AG04450 (cell line): ENCODE measurements around the gene GTPBP4. TPM values are rescaled to one million over a fixed set of nuclear protein-coding genes. Genes with fewer than 3 reads are reported as not detected.
A peak's percentile ranks its signal among the peaks of the same experiment; 100 is the strongest.

ENCODE experiments used
- CTCF ChIA-PET: fragments of 300-600, 350-600 bp; formaldehyde crosslinking; extraction: SDS; loops from one replicate; lab custom pipeline; 2022; ENCODE audit warnings: antibody characterized with exemption, inconsistent platforms; lab: Charles Lee
- POLR2A ChIA-PET: fragments of 350-600 bp; formaldehyde crosslinking; extraction: SDS; loops from one replicate; lab custom pipeline; 2021; ENCODE audit warnings: antibody characterized with exemption, inconsistent platforms; lab: Yijun Ruan, JAX
- DNase-seq: peaks from one replicate; pipeline ENCODE4 v3.0.0-alpha.2; 2011; ENCODE audit warnings: low read depth, low spot score
- H3K27ac ChIP-seq: one replicate; pipeline ENCODE4 v1.5.1; 2012; ENCODE audit warnings: low read depth, low read length, control low read depth
- H3K27me3 ChIP-seq: one replicate; pipeline ENCODE4 v1.6.0; 2012; ENCODE audit warnings: low read length; ENCODE audit not compliant: control insufficient read depth, insufficient read depth
- H3K4me3 ChIP-seq: 2 replicates; pipeline ENCODE4 v1.5.1; 2011; ENCODE audit warnings: mild to moderate bottlenecking, low read depth, low read length, control low read depth
- H3K9me3 ChIP-seq: 2 replicates; pipeline ENCODE4 v1.5.1; 2012; ENCODE audit warnings: low read length; ENCODE audit not compliant: control insufficient read depth, insufficient read depth
- polyA plus RNA-seq: library from polyadenylated mRNA; depleted of rRNA; stranded (reverse); fragments of >200 nt; gene quantifications from 2 replicates; pipeline ENCODE4 v1.2.3, GENCODE V29; 2011
- TF ChIP-seq, protein P1 (sequence below): IDR thresholded peaks from 2 replicates; pipeline ENCODE4 v1.5.1; 2011; ENCODE audit warnings: low read depth, low read length, control low read depth, inconsistent platforms

Gene GTPBP4
- polyA plus RNA-seq, 1 experiment: 34.9 TPM

DNA sequence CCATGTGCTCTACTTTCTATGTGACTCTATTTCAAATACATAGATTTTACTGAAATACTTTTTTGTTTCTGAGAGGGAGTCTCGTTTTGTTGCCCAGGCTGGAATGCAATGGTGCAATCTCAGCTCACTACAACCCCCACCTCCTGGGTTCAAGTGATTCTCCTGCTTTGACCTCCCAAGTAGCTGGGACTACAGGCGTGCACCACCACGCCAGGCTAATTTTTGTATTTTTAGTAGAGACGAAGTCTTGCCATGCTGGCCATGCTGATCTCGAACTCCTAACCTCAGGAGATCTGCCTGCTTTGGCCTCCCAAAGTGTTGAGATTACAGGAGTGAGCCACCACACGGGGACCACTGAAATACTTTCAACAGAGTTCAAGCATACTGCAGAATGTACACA lies 57.2 kb downstream of the GTPBP4 start:
- ChIA-PET POLR2A (no interaction called here), CTCF (no interaction called here)
- Histone ChIP-seq H3K4me3 (no peak overlapping the region), H3K9me3 (no peaks in the 10 kb centered on the region), H3K27ac (no peak overlapping the region), H3K27me3 (no peaks in the 10 kb centered on the region)
- TF ChIP-seq, protein P1, sequence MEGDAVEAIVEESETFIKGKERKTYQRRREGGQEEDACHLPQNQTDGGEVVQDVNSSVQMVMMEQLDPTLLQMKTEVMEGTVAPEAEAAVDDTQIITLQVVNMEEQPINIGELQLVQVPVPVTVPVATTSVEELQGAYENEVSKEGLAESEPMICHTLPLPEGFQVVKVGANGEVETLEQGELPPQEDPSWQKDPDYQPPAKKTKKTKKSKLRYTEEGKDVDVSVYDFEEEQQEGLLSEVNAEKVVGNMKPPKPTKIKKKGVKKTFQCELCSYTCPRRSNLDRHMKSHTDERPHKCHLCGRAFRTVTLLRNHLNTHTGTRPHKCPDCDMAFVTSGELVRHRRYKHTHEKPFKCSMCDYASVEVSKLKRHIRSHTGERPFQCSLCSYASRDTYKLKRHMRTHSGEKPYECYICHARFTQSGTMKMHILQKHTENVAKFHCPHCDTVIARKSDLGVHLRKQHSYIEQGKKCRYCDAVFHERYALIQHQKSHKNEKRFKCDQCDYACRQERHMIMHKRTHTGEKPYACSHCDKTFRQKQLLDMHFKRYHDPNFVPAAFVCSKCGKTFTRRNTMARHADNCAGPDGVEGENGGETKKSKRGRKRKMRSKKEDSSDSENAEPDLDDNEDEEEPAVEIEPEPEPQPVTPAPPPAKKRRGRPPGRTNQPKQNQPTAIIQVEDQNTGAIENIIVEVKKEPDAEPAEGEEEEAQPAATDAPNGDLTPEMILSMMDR: no peak
- DNase-seq: no peak

DNA sequence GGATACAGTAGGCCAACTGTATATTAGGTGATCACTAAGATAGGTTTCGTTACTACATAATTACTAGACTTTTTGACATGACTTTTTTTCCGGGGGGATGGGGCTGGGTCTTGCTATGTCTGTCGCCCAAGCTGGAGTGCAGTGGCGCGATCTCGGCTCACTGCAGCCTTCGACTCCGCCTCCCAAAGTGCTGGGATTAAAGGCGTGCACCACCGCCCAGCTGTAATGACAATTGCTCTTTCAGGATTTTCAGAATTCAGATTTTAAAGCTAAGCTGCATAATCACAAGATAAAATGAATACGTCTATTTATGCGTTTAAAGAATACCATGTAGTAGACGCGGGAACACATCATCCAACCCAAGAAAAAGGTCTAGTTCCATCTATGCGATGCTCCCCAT lies 59.7 kb downstream of the GTPBP4 start:
- no peaks in the 10 kb centered on the region for H3K9me3 ChIP-seq
- no peaks in the 10 kb centered on the region for H3K27me3 ChIP-seq
- TF ChIP-seq, protein P1: no peak
- POLR2A ChIA-PET: interaction anchor here (2.0 kb wide), 1 partner anchor 12 kb away, joined by 10 read pairs; no protein-coding TSS in a partner anchor
- DNase-seq: no peak
- CTCF ChIA-PET: no interaction called here
- peak overlapping the region; percentile 100 for H3K27ac ChIP-seq
- peak overlapping the region; percentile 91 for H3K4me3 ChIP-seq

DNA sequence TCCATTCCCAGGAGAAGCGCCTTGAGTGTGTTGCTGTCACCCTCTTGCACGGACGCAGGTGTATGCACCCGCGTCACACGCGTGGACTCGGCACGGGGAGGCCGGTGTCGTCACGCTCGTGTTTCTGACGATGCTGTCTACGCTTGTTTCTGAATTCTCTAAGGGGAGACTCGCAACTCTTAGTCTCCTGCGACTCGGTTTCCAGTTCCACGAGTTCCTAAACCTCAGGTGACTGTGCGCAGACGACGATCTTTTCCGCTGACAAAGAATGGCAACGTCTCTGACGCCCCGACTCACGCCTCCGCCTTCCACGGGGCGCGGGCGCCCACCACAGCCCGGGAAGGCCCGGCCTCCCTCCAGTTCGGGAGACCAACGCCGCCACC lies 60.1 kb downstream of the GTPBP4 start:
- DNase-seq: no peak
- Histone ChIP-seq H3K9me3 (no peaks in the 10 kb centered on the region), H3K27me3 (no peaks in the 10 kb centered on the region), H3K27ac (peak overlapping the region; percentile 100), H3K4me3 (peak overlapping the region; percentile 91)
- TF ChIP-seq, protein P1: no peak
- POLR2A ChIA-PET: interaction anchor here (1.0 to 2.0 kb wide), 3 partner anchors 9 to 20 kb away, joined by 3 to 10 read pairs (median 3); no protein-coding TSS in a partner anchor
- CTCF ChIA-PET: no interaction called here

DNA sequence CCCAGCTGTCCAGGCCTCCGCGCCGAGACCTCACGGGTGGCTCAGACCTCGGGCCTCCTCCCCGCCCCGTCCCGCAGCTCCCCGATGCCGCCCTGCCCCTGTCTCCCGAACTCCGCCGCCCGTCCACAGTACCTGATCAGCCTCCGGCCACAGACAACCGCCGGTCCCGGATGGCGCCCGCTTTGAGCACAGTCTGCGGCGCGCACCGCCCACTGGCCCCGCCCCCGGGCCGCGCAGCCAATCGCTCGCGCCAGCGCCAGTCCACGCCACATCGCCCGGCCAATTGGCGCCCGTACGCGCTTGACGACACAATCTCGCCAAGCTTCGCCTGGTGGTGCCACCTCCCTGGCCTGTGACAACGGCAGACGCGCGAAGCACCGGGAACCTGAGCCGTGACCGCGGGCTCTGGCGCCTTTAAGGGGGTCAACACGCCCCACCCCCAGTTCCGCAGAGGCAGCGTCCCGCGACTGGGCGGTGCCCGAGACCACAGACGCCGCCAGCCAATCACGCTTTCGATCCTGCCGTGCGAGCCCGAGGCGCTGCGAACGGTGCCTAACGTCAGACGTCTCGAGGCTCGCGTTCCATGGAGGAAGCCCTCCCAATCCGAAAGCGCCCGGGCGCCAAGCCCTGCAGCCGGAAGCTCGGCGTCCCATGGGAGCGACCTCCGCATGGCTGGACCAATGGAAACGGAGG lies 60.6 kb downstream of the GTPBP4 start, which contains the start of gene IDI1:
IDI1 (minus strand) TSS at position 388 of the 693 bp plus-strand sequence; CDS start at position 272, 116 bp downstream.
- TF ChIP-seq, protein P1: no peak
- POLR2A ChIA-PET: interaction anchor here (0.6 to 2.0 kb wide), 6 partner anchors 9 to 751 kb away, joined by 3 to 10 read pairs (median 3); partner anchors contain the start of gene GTPBP4

DNA sequence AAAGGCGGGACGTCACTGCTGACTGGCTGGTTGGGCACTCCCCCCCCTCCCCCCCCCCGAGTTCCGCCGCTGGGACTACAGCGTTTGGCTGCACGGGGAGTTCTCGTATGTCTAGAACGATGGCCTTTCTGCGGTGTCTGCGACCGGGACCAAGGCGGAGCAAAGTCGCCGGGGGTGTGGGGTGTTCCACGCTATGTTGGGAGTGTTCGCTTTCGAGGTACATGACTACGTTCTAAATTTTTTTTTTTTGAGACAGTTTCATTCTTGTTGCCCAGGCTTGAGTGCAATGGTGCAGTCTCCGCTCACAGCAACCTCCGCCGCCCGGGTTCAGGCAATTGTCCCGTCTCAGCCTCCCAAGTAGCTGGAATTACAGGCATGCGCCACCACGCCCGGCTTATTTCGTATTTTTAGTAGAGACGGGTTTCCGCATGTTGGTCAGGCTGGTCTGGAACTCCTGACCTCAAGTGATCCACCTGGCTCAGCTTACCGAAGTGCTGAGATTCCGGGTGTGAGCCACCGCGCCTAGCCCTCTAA lies 61.3 kb downstream of the GTPBP4 start:
- ChIA-PET POLR2A (interaction anchor here (0.6 to 2.0 kb wide), 7 partner anchors 8 to 752 kb away, joined by 3 to 10 read pairs (median 3); partner anchors contain the start of gene GTPBP4), CTCF (no interaction called here)
- no peak for DNase-seq
- H3K4me3 ChIP-seq: peak overlapping the region; percentile 91
- H3K27me3 ChIP-seq: no peaks in the 10 kb centered on the region
- TF ChIP-seq, protein P1: no peak
- H3K27ac ChIP-seq: peak overlapping the region; percentile 100
- H3K9me3 ChIP-seq: no peaks in the 10 kb centered on the region

More for the DNA sequence above, 60.6 kb downstream of the GTPBP4 start, which contains the start of gene IDI1:
- CTCF ChIA-PET: no interaction called here
- peak; percentile 96 for DNase-seq
- Histone ChIP-seq H3K27ac (peak within 1 kb of the TSS; percentile 100), H3K4me3 (peak within 1 kb of the TSS; percentile 91), H3K27me3 (no peaks in the 10 kb centered on the region), H3K9me3 (no peaks in the 10 kb centered on the region)
